Brain microvascular endothelial cell (primary cell): ENCODE measurements around the gene KRT76.

Source experiments
- DNase-seq: peaks from one replicate; pipeline ENCODE4 v3.0.0-alpha.2; 2020
- H3K27ac ChIP-seq: fragments of 250-450 bp; sonication (Bioruptor Pico); 2 replicates; pipeline ENCODE4 v1.5.1; 2020; ENCODE audit warnings: mild to moderate bottlenecking, moderate library complexity
- H3K27me3 ChIP-seq: fragments of 250-450 bp; sonication (Bioruptor Pico); replicated peaks from 2 replicates; pipeline ENCODE4 v1.5.1; 2020; ENCODE audit warnings: mild to moderate bottlenecking
- H3K36me3 ChIP-seq: fragments of 250-450 bp; sonication (Bioruptor Pico); replicated peaks from 2 replicates; pipeline ENCODE4 v1.5.1; 2020; ENCODE audit warnings: mild to moderate bottlenecking
- H3K4me3 ChIP-seq: 2 replicates; pipeline ENCODE4 v1.5.1; 2011; ENCODE audit warnings: low read depth, mild to moderate bottlenecking, control low read depth, low read length, moderate library complexity
- in situ Hi-C: cut with HindIII; loops from 2 replicates; pipeline ENCODE4 v1.10.0; 2017; ENCODE audit warnings: low sequenced_read_pairs, low pct_ligation_motif_present
- TF ChIP-seq, protein P1 (sequence below): IDR thresholded peaks from 2 replicates; pipeline ENCODE4 v1.5.1; 2011; ENCODE audit warnings: low read depth, mild to moderate bottlenecking, moderate library complexity, low read length, control low read depth, inconsistent platforms; ENCODE audit errors: missing control alignments

The KRT76 gene

DNA sequence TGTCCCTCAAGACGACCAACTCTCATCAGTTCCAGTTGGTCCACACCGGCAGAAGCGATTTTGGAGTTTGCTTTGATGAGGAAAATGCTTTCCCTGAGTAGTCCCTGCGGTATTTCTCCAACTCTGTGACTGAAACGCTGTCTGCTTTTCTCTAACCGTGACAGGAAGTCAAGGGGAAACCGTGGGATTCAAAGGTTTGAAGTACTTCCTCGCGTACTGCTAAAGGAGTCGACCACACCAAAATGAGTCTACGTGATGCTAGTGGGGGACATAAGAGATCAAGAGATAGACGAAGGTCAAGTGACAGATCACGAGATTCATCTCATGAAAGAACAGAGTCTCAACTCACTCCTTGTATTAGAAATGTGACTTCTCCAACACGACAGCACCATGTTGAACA, 28.6 kb downstream of the KRT76 start:
- in situ Hi-C loops, result no loop called here
- Histone ChIP-seq H3K36me3 (no peaks in the 10 kb centered on the region), H3K27me3 (no peaks in the 10 kb centered on the region), H3K27ac (no peak overlapping the region), H3K4me3 (no peak overlapping the region)
- TF ChIP-seq, protein P1, sequence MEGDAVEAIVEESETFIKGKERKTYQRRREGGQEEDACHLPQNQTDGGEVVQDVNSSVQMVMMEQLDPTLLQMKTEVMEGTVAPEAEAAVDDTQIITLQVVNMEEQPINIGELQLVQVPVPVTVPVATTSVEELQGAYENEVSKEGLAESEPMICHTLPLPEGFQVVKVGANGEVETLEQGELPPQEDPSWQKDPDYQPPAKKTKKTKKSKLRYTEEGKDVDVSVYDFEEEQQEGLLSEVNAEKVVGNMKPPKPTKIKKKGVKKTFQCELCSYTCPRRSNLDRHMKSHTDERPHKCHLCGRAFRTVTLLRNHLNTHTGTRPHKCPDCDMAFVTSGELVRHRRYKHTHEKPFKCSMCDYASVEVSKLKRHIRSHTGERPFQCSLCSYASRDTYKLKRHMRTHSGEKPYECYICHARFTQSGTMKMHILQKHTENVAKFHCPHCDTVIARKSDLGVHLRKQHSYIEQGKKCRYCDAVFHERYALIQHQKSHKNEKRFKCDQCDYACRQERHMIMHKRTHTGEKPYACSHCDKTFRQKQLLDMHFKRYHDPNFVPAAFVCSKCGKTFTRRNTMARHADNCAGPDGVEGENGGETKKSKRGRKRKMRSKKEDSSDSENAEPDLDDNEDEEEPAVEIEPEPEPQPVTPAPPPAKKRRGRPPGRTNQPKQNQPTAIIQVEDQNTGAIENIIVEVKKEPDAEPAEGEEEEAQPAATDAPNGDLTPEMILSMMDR, result no peak
- DNase-seq, result no peak

DNA sequence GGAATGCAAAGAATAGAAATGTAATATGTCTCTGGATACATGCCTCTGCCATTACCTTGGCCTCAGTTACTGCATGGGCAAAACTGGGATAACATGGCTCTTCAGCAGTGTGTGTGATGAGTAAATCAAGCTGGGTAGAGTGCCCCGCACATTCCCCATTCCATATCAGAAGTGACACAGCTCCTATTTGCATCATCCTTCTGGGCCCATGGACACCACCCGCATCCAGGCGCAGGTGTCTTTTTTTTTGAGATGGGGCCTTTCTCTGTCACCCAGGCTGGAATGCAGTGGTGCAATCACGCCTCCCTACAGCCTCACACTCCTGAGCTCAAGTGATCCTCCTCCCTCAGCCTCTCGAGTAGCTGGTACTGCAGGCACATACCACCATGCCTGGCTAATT, 31.6 kb downstream of the KRT76 start:
- TF ChIP-seq, protein P1, result no peak
- in situ Hi-C loops, result no loop called here
- Histone ChIP-seq H3K27ac (no peak overlapping the region), H3K36me3 (no peaks in the 10 kb centered on the region), H3K4me3 (no peak overlapping the region), H3K27me3 (no peaks in the 10 kb centered on the region)
- DNase-seq, result no peak

DNA sequence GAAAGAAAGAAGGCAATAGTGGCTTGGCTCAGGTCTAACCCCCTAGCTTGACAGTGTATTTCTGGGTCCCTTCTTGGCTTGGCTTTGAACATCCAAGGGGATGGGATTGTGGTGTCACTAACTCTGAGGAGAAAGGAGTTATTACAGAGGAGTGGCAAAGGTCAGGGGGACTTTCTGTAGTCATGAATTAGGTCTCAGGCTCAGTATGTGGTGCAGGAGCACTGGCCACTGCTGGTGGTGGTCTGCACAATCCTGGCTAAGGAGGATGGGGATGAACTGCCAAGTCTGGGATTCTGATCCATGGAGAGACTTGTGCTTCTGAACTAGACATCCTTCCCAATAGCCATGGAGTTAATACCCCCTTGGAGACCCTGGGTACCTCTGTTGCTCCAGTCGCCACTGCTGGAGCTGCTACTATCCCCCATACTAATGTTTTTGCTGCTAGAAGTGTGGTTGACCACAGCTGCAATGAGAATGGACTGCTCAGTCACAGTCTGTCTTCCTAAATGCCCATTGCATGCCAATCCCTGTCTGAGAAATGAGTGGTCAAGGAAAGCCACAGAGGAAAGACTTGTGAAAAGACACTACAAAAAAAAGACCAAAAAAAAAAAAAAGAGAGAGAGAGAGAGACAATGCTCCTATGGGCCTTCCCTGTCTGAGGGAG, 32.5 kb downstream of the KRT76 start:
- DNase-seq, result no peak
- TF ChIP-seq, protein P1, result no peak
- no peak overlapping the region for H3K27ac ChIP-seq
- no peaks in the 10 kb centered on the region for H3K36me3 ChIP-seq
- in situ Hi-C loops, result no loop called here
- no peak overlapping the region for H3K4me3 ChIP-seq
- H3K27me3 ChIP-seq, result no peaks in the 10 kb centered on the region

DNA sequence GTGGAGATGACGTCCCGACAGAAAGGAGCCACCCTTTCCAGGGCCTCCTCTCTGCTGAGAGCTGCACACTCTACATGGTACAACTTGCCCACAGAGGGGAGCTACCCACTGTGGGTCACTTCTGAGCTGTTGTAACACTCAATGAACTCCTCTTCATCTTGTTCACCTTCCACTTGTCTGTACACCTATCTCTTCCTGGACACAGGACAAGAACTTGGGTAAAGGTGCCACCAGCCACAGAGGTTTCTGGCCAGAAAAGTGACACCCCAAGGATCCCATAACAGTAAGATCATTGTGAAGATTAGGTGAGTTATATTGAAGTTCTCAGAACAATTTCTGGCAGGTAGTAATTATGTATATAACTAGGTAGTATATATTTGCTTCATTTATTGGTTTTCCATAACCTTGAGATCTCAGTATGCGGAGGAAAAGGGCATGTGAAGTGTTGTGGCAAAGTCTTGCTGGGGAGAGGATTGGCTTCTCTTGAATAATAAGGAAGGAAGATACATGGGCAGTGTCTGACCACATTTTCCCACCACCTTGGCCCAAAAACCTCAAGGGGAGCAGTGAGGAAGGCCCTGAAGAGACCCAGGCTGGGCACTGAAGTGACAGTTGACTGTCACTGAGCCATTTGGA, 34.2 kb downstream of the KRT76 start:
- no peak overlapping the region for H3K4me3 ChIP-seq
- DNase-seq, result no peak
- H3K27ac ChIP-seq, result no peak overlapping the region
- TF ChIP-seq, protein P1, result no peak
- no peaks in the 10 kb centered on the region for H3K36me3 ChIP-seq
- in situ Hi-C loops, result no loop called here
- H3K27me3 ChIP-seq, result no peaks in the 10 kb centered on the region

DNA sequence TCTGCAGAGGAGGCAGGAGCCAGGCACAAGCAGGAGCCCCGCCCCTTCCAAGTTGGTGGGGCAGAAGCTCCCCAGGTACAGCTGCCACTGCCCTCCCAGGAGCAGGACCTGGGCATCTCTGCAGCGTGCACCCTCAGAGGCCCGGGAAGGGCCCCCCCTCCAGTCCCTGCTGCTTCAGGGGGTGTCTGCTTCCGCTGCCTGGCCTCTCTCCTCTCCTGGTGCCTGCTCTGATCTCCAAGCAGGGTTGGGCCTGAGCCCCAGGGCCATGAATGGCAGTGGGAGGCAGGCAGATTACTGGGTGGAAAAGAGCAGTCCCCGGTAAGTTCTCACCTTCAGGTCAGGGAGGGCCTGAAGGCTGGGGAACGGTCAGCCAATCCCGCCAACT, 35.0 kb downstream of the KRT76 start:
- TF ChIP-seq, protein P1, result no peak
- in situ Hi-C loops, result no loop called here
- H3K27ac ChIP-seq, result no peak overlapping the region
- H3K27me3 ChIP-seq, result no peaks in the 10 kb centered on the region
- no peak for DNase-seq
- H3K4me3 ChIP-seq, result no peak overlapping the region
- no peaks in the 10 kb centered on the region for H3K36me3 ChIP-seq
